Lower lobe of right lung (tissue), 2 donors: ENCODE results near the gene RWDD1. TPM values are rescaled to one million over a fixed set of nuclear protein-coding genes. Genes with fewer than 3 reads are reported as not detected.

Source experiments
- ATAC-seq, 2 donors: fragments of 200-7000 bp; cut with Tn5 transposase; one replicate each; pipeline ENCODE4 v1.9.1; 2020 to 2022; ENCODE audit warnings: mild to moderate bottlenecking in 2 of 2, moderate library complexity in 2 of 2
- DNase-seq: peaks from one replicate; pipeline ENCODE4 v3.0.0-alpha.2; 2020
- H3K27ac ChIP-seq: fragments of 200-600 bp; one replicate; pipeline ENCODE4 v1.8.0; 2022
- H3K27me3 ChIP-seq: fragments of 200-600 bp; one replicate; pipeline ENCODE4 v1.8.0; 2022; ENCODE audit warnings: low read depth
- H3K36me3 ChIP-seq: fragments of 200-600 bp; one replicate; pipeline ENCODE4 v1.8.0; 2022; ENCODE audit warnings: mild to moderate bottlenecking
- H3K4me1 ChIP-seq: fragments of 200-600 bp; one replicate; pipeline ENCODE4 v1.8.0; 2022
- H3K4me3 ChIP-seq: fragments of 200-600 bp; one replicate; pipeline ENCODE4 v1.8.0; 2022; ENCODE audit warnings: mild to moderate bottlenecking
- H3K9me3 ChIP-seq: fragments of 200-600 bp; one replicate; pipeline ENCODE4 v1.8.0; 2022
- CTCF ChIP-seq: fragments of 200-600 bp; IDR thresholded peaks from one replicate; pipeline ENCODE4 v1.8.0; 2022; ENCODE audit warnings: antibody characterized with exemption, mild to moderate bottlenecking
- intact Hi-C: fragments of 100-400 bp; cut with DNase I; formaldehyde crosslinking; loops from one replicate; pipeline ENCODE4 v1.11.0; 2022
- total RNA-seq: library from RNA; stranded (reverse); fragmentation: NEBNext Ultra II Directional; extraction: Animal tissue kit (Norgen Biotek cat#: 25700); gene quantifications from one replicate; pipeline ENCODE4 v1.2.1, GENCODE V29; 2021
- donor health status: DM: no; HTN: yes; CAD: no; lungs with severe emphysema.

Gene RWDD1
- total RNA-seq, 1 donor from 2014 or later: 35.9 TPM

- H3K36me3 ChIP-seq: no peaks in the 10 kb centered on the region
- no peaks in the 10 kb centered on the region for H3K4me1 ChIP-seq
- peak; percentile 76 for TF ChIP-seq CTCF
- intact Hi-C loops: no loop called here
- H3K27ac ChIP-seq: no peak overlapping the region
- peaks cover 7% of the 10 kb centered on the region for H3K27me3 ChIP-seq
- H3K9me3 ChIP-seq: no peaks in the 10 kb centered on the region
- no peak overlapping the region for H3K4me3 ChIP-seq
- DNase-seq (no peak), ATAC-seq (peak; percentile 61 to 63)
Observed at GRCh38 chr6:116536216-116536621, 35.1 kb upstream of the RWDD1 start.

- H3K4me3 ChIP-seq: no peak overlapping the region
- H3K27me3 ChIP-seq: peaks cover 7% of the 10 kb centered on the region
- no peak for ATAC-seq
- intact Hi-C loops: no loop called here
- H3K36me3 ChIP-seq: no peaks in the 10 kb centered on the region
- H3K4me1 ChIP-seq: no peaks in the 10 kb centered on the region
- DNase-seq: no peak
- H3K27ac ChIP-seq: no peak overlapping the region
- TF ChIP-seq CTCF: no peak
- H3K9me3 ChIP-seq: no peaks in the 10 kb centered on the region
Observed at GRCh38 chr6:116542426-116542825, 28.9 kb upstream of the RWDD1 start.

- Histone ChIP-seq H3K4me1 (no peaks in the 10 kb centered on the region), H3K27ac (no peak overlapping the region), H3K4me3 (no peak overlapping the region), H3K27me3 (peaks cover 7% of the 10 kb centered on the region), H3K36me3 (no peaks in the 10 kb centered on the region), H3K9me3 (no peaks in the 10 kb centered on the region)
- no peak for TF ChIP-seq CTCF
- intact Hi-C loops: no loop called here
- DNase-seq: no peak
- no peak for ATAC-seq
Observed at GRCh38 chr6:116543149-116543548, 28.2 kb upstream of the RWDD1 start.

- ATAC-seq: no peak
- Histone ChIP-seq H3K36me3 (no peaks in the 10 kb centered on the region), H3K27ac (no peak within 1 kb of the TSS), H3K9me3 (no peaks in the 10 kb centered on the region), H3K4me3 (no peak within 1 kb of the TSS), H3K4me1 (no peaks in the 10 kb centered on the region), H3K27me3 (peaks cover 1% of the 10 kb centered on the region)
- TF ChIP-seq CTCF: no peak
- DNase-seq: no peak
- intact Hi-C loops: no loop called here
Observed at GRCh38 chr6:116545651-116546050, 25.7 kb upstream of the RWDD1 start, which contains the start of gene TRAPPC3L. TSS of gene TRAPPC3L (minus strand) at chr6:116545684. CDS start at chr6:116545514, 170 bp downstream.

GRCh38 chr6:116547358-116547757 is 23.9 kb upstream of the RWDD1 start:
- DNase-seq (no peak), ATAC-seq (no peak)
- TF ChIP-seq CTCF: no peak
- Histone ChIP-seq H3K4me1 (no peaks in the 10 kb centered on the region), H3K9me3 (no peaks in the 10 kb centered on the region), H3K4me3 (no peak overlapping the region), H3K27ac (no peak overlapping the region), H3K36me3 (no peaks in the 10 kb centered on the region), H3K27me3 (no peaks in the 10 kb centered on the region)
- intact Hi-C loops: no loop called here

GRCh38 chr6:116550796-116551195 is 20.5 kb upstream of the RWDD1 start:
- H3K4me3 ChIP-seq: no peak overlapping the region
- H3K27me3 ChIP-seq: no peaks in the 10 kb centered on the region
- H3K36me3 ChIP-seq: no peaks in the 10 kb centered on the region
- no peaks in the 10 kb centered on the region for H3K9me3 ChIP-seq
- no peak for DNase-seq
- TF ChIP-seq CTCF: no peak
- H3K27ac ChIP-seq: no peak overlapping the region
- intact Hi-C loops: no loop called here
- H3K4me1 ChIP-seq: no peaks in the 10 kb centered on the region
- ATAC-seq: no peak
